ENCODE data around the gene CEP152.

- no peak for TF ChIP-seq SPI1 (IDR thresholded peaks at IDR 0.05; ENCODE audit: borderline replicate concordance, low read depth)
- no peak for TF ChIP-seq CTCF (IDR thresholded peaks at IDR 0.05; ENCODE audit: insufficient read depth, low read length)
- no peak for TF ChIP-seq GABPA (IDR thresholded peaks at IDR 0.05; ENCODE audit: low read depth)
Observed at GRCh38 chr15:48733615-48734014, 77.3 kb downstream of the CEP152 start.
